GM21367 (cell line): ENCODE results near the gene NEO1.

Experiments
- ATAC-seq: cut with Tn5 transposase; IDR thresholded peaks from one replicate; pipeline ENCODE4 v1.9.1; 2021; ENCODE audit not compliant: unreplicated experiment

NEO1 gene

DNA sequence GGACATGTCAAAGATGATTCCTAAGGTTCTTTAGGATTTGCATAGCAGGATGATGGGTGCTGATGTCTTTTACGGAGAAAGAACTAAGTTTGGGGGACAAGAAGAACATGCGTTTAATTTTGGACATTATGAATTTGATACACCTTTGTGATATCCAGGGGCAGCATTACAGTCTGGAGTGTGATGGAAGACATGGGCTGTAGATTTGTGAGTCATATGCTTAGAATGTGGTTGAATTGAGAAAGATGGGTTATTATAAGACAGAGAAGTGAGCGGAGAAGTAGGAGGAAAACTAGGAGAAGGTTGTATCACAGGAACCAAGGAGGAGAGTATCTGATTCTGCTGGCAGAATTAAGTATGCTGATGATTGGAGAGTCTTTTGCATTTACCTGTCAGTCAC lies 20.6 kb downstream of the NEO1 start:
- no peak for ATAC-seq

DNA sequence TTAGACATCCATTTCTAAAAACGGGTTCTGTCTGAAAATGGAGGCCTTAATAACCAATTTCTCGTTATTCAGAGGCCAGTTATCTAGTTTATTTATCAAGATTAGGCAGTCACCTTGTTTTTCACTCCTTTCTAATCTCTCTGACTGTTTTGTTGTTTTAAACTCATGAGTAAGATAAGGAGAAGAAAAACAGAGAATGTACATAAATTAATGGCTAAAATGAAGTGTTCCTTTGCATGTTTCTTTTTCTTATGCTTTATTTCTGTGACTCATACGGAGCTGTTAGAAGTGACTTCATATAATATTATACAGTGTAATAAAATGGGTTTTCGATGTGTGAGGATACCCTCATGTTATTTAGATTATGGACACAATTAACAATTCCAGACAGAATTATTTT lies 22.0 kb downstream of the NEO1 start:
- ATAC-seq, result no peak

DNA sequence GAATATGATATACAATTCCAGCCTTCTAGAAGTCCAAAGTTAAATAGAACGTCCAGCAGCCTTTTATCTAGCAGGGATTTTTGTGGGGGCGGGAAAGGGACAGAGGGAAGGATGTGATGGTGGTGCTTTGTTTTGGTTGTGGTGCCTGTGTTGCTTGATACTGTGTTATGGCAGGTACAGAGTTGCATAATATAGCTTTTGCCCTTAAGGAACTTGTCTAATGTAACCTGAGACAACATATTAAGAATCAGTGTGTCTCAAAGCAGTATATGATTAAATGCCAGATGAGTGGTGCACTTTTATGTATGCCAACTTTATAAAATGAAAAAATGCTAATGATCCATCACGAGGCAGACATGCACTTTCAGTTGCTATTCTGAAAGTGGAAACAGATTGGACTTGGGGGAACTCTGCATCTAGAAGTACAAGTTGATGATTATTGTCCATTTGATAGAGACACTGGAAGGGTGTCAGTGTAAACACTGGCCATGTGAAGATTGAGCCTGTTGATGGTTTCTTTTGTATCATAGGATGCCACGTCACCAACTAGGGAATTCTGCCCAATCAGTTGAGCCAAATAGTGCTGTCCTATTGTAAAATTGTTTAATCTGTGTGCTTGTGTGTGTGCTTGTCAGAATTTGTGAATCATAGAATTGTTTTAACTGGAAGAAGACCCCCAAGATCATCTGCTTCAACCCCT lies 23.0 kb downstream of the NEO1 start:
- ATAC-seq, result no peak

DNA sequence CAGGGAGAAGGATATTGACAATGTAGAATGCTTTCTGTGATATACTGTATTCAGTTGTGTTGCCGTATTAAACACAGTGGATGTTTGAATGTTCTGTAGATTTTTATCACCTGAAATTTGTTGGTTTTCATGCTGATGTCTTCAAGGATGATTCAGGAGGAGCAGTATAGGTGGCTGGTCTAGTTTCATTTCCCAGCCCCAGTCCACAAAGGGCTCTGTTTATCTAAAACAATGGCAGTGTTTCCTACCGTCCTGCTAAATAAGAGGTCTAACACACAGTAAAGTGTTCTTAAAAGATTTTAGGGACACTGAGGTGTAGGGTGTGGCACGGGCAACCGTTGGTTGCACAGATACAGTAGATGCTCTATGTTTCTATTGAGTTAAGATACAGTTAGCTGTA lies 26.0 kb downstream of the NEO1 start:
- no peak for ATAC-seq

DNA sequence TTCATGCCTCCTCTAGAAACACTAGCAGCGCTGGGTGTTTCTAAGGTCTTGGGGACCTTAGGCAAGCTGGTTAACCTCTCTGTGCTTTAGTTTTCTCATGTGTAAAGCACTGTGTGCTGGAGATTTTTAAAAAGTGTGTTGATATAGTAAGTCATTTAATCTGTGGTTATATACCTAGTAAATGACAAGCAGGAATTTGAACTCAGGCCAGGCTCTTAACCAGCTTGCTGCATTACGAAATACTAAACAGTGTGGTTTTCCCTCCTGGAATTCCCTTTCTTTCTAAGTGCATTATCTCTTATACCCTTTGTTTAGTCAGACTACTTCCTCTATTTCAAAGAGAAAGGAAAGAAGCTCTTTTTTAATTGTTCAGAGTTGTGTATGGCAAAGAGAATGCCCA lies 26.5 kb downstream of the NEO1 start:
- ATAC-seq, result no peak

DNA sequence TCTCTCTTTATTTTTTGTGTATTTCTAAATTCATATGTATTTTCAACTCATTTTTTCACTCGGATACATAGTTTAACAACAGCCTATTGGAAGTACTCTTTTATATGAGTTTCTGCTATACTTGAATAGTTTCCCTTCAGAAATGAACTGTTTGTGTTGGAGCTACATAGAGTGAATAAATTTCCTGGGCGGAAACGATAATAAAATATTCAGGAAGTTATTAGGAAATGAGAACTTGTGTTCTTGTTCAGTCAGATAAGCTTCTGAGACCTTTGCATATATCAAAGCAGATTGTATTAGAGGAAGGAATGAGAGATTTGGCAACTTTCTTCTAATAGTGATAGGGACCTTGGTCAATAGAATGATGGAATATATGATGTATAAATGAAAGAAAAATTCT lies 27.3 kb downstream of the NEO1 start:
- no peak for ATAC-seq

DNA sequence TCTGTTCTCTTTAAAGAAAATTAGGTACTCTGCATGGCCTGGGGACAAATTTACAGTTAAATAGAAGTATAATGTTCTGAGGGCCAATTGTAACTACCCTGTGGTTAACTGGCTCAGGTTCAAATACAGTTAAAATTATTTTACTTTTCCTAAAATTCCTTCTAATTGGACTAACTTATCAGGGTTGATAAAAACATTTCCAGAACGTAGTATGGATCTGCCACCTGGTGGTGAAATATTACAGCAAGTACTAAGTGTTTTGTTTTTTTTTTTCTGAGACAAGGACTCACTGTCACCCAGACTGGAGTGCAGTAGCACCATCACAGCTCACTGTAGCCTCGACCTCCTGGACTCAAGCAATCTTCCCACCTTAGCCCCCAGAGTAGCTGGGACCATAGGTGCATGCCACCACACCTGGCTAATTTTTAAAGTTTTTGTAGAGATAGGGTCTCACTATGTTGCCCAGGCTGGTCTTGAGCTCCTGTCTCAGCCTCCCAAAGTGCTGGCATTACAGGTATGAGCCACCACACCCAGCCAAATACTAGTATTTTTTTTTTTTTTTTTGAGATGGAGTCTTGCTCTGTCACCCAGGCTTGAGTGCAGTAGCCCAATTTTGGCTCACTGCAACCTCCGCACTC lies 29.2 kb downstream of the NEO1 start:
- ATAC-seq, result no peak

DNA sequence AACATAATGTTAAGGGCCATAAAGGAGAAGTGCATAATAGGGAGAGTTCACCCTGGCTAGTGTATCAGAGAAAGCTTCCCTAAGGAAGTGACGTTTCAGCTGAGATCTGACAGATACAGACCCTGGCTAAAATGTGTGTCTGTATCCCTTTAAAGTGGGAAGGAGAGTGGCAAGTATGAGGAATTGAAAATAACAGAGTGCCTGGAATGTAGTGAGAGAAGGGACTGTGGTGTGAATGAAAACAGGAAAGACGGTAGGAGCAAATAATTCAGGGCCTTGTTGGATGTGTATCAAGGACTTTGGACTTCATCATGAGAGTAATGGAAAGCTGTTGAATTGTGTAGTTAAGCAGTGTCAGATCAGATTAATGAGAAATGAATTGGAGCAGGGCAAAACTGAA lies 30.5 kb downstream of the NEO1 start:
- ATAC-seq, result no peak

DNA sequence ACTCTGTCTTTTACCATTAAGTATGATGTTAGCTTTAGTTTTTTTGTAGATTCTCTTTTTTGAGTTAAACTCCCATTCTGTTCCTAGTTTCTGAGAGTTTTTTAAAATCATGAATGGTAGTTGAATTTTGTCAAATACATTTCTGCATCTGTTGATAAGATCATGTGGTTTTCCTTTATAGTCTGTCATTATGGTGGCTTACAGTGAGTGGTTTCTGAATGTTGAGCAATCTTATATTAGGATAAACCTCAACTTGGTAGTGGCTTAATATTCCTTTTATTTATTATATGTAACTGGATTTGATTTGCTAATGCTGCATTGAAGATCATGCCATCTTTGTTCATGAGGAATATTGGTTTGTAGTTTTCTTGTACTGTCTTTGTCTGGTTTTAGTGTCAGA lies 34.8 kb downstream of the NEO1 start:
- no peak for ATAC-seq

DNA sequence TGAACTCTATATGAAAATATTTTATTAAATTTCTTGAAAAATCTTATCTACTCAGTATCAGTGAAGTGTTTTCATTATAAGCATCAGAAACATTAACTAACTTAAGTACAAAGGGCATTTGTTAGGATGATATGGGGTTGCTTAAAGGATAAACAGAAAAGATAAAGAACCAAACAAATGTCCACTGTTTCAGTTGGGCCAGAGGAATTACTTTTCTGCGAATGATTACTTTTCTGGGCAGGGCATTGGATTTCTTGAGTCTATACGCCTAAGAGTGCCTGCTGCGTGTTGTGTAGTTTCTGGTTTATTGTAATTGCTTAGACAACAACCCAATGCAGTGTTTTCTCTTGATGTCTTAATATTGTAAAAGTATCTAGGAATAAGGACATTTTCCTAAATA lies 52.8 kb downstream of the NEO1 start:
- no peak for ATAC-seq

DNA sequence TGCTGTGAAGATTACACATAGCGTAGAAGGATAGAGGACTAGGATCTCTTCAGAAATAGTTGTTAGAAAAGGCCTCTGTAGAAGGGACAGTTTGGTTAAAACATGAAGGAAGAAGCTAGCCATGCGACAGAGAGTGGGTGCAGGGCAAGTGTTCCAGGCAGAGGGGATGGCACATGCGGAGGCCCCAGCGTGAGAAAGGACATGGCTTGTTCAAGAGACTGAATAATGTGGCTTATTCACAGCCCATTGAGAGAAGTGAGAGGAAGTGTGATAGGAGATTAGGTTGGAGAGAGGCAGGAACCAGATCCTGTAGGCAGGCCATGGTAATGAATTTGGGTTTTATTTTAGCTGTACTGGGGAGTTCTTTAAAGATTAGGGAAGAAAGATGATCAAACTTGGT lies 56.4 kb downstream of the NEO1 start:
- no peak for ATAC-seq

DNA sequence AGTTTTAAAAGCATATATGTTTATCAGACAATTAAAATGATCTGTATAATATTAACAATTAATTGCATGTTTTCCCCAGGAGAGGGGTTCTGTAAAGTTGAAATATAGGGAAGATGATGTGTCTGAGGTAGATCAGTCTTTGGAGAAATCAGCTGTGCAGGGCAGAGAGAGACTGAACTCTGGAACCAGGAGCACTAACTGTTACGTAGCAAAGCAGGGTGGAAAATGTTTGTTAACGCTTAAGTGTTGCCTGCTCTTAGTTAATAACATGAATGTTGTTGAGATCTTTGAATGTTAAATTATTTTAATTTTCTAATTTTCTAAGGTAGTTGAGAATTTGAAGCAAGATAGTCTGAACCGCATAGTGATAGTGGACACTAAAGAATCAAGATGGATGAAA lies 57.5 kb downstream of the NEO1 start:
- ATAC-seq, result no peak

DNA sequence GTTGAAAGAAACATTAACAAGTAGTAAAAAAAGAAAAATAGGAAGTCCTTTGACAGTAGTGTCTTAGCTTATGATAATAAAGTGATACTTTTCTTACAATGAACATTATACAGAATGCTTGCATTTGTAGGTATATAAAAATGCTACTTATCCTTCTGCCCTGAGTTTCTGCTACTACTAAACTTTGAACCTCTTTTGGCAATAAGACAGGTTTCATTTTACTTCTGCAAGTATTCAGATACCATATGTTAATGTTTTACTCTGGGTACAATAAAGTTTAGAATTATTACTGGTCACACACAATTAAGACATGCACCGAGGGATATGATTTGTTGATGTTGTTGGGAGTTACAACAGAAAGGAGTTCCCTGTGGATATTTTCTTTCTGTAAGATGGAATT lies 57.9 kb downstream of the NEO1 start:
- ATAC-seq, result no peak

DNA sequence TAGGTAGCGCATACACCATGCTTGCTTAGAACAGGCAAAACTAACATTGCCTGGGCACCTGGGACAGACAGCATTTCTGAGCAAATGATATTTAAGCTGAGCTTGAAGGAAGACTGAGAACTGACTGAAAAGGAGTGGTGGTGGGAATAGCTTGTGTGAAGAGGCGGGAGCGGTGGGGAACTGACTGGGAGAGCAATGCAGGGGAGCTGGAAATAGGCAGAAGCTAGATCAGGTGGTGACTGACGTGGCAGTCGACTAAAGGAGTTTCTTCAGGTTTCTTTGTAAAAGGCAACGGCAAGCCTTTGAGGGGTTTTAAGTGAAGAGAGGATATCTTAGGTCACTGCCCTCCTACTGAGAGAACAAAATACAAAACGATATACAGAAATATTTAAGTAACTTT lies 61.8 kb downstream of the NEO1 start:
- no peak for ATAC-seq

DNA sequence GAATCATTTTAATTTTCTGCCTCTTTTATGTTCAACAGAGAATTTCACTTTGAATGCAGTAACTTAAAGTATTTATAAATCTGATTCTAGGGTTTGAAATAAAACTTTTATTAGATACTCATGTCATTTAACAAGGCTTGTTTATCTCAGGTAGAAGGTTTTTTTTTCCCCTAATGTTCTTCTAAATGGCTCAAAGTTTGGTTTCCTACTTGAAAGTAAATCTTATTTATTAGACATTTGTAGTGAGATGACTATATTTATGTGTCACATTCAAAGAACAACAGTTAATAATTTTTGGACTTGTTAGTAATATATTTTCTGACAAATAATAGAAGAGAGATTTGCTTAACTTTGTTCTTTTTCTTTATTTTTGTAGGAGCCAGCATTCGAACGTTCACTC lies 63.9 kb downstream of the NEO1 start:
- ATAC-seq, result no peak

DNA sequence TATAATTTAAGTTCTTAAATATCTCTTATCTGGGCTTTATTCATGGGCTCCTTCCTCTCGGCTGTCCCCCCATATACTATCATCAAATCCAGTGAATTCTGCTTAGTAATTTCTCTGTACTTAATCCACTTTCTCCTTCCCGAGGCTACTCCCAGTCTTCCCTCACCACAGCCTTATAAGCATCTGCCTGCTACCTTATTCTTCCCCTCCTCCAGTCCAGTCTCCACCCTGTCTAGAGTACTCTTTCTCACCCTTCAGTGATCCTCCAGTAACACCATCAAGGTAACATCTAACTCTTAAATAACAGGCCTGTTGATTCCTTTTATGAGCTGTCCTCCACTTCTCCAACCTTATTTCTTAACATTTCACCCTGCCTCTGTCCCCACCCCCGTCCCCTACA lies 65.8 kb downstream of the NEO1 start:
- ATAC-seq, result no peak

DNA sequence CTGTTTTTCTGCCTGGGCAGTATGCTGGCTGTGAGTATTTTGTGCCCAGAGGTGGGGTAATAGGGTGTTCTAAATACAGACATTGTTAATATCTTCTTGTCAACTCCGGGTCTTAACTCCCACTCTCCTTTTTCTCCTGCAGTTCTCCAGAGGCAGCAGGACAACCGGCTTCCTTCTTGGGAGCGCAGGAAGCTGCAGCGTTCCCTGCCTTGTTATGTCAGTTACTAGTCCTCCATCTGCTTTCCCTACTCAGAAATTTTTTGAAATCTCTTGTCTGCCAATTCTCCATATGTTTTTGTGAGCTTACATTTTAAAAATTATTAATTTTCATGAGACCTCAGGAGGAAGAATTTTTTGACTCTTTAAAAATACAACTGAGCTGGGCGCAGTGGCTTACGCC lies 67.2 kb downstream of the NEO1 start:
- no peak for ATAC-seq

DNA sequence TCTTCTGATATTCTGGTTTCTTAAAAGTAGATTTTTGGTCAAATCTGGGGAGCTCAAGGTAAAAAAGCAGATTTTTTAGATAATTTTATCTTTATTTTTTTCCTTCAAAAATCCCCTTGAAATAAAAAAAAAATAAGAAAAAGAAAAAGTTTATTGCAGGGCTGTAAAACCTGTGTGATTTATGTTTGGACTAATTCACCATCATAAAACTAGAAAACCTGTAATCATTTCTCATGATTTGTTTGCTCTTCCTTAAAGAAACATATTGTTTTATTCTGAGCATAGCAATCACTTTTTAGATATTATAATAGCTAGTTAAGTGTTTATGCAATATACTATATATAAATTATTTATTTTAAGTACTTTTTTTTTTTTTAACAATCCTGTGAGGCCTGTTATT lies 68.0 kb downstream of the NEO1 start:
- ATAC-seq, result no peak

DNA sequence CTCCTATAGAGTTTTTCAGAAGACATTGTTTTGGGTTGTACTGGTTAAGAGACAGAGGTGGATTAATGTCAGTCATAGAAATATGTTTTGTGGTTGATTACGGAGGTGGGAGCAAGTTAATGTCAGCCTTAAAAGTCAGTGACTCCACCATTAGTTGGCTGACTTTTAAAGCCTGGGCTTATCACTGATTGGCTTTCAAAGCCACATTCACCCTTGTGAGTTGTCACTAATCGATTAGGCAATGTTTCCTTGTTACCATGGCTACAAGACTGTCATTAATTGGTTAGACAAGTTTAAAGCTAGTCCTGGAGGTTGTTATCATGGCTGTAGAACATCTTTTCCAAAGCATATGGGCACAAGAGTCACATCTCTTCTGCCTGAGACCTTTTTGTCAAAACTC lies 73.0 kb downstream of the NEO1 start:
- ATAC-seq, result no peak

DNA sequence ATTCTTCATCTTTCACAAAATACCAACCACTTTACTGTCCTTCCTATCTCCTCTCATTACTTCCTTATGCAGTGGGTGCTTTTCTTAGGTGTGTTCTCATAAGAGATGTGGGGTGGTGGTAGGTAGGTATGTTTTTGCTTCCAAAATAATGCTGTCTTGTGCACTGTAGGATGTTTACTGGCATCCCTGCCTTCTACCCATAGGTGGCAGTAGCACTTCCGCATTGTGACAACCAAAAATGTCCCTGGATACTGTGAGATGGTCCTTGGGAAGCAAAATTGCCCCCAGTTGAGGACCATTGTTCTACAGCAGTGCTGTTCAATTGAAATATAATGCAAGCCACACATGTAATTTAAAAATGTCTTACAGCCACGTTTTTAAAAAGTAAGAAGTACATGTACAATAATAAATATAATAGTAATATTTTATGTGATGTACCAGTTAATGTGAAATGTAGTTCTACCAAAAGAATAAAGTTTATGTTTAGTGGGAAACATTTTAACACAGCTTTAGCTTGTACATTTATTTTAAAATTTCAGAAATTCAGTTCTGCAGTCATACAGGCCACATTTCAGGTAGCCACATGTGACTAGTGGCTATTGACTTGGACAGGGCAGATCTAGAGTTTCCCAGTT lies 75.2 kb downstream of the NEO1 start:
- ATAC-seq, result no peak

DNA sequence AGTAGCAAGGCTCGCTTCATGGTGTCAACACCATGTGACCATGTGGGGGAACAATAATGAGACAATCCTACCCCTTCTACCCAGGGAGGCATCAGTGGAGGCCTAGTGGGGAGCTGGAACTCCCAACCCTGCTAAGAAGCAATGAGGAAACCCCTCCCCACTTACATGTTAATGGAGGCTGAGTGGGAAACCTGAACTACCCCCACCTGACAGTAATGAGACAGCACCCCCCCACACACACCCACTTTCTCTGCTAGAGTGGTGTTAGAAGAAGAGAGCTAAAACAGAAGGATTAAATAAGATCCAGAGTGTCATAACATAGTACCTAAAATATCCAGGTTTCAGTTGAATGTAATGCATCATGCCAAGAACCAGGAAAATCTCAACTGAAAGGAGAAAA lies 78.6 kb downstream of the NEO1 start:
- ATAC-seq, result no peak

DNA sequence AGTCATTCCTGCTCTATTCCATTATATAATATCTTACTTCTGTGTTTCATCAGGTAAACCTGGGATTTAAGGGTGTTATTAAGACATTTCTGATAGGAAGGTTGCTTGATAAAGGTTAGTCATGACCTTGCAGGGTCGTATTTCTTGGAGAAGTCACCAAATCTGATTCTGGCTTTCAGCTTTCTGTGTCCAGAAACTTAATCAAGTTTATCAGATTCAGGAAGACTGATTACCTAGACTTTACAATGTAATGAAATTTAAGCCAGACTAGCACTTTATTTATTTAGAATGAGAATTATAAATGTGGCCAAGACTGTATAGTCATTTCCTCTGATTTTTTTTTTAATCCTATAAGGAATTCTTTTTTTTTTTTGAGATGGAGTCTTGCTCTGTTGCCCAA lies 81.9 kb downstream of the NEO1 start:
- no peak for ATAC-seq
